Measurements from ENCODE around the gene CUL7. TPM values are rescaled to one million over a fixed set of nuclear protein-coding genes. Genes with fewer than 3 reads are reported as not detected.

Gene CUL7
- total RNA-seq, 1 experiment from 2014 or later, result 20.8 TPM

DNA sequence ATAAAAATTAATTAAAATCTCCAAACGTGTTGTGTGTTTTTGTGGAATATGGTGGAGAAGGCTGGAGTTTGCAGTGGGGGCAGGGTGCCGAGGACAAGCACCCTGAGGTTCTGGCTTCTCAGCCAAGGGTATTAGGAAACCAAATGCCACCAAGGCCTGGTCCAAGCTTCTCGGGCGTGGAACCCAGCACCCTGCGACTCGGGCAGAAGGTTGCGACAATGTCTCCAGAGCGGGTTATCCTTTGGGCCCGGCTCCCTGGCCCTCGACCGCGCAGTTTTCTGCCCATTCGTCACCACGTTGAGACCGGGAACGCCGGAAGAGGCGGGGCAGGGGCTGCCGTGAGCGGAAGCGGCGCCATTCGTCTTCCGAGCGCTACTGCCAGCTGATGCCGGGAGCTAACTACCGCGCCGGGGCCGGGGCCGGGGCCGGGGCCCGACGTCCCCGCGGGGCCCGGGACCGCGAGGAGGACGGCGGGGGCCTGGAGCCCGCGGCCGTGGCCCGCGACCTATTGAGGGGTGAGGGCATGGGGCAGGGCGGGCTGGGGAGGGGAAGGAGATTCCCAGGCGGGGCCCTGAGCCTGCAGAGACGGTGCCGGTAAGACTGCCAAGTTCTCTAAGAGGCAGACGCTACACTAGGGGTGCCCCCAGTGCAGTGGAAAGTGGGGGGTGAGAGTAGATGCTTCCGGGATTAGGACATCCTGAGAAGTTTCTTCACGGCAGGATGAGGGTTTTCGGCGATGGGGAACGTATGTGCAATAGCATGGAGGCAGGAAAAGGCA is 32.2 kb downstream of the CUL7 start, which contains the start of gene RRP36 (continued):
- TF ChIP-seq ZNF281 (CRISPR knock-in tag; IDR thresholded peaks at IDR 0.05) (peak; percentile 27; the same call in 1 of the 2 replicates), FOXK1 (CRISPR knock-in tag; IDR thresholded peaks at IDR 0.05) (0 out of 2 replicates have a peak, but pooled peaks have one; percentile 48), CREM (CRISPR knock-in tag; IDR thresholded peaks at IDR 0.05) (no peak), SMAD4 (CRISPR knock-in tag; IDR thresholded peaks at IDR 0.05) (no peak), JUN (CRISPR knock-in tag; IDR thresholded peaks at IDR 0.05) (no peak), CREB1 (CRISPR knock-in tag; IDR thresholded peaks at IDR 0.05) (no peak), IRF2 (CRISPR knock-in tag; IDR thresholded peaks at IDR 0.05; ENCODE audit: borderline replicate concordance, low read depth) (no peak), ERG (CRISPR knock-in tag; IDR thresholded peaks at IDR 0.05) (0 out of 2 replicates have a peak, but pooled peaks have one; percentile 55), ATF6 (CRISPR knock-in tag; IDR thresholded peaks at IDR 0.05) (no peak), ZNF416 (CRISPR knock-in tag; IDR thresholded peaks at IDR 0.05) (no peak), KAT7 (CRISPR knock-in tag; IDR thresholded peaks at IDR 0.05; ENCODE audit: borderline replicate concordance) (0 out of 2 replicates have a peak, but pooled peaks have one; percentile 45), NFYB (CRISPR knock-in tag; conservative IDR thresholded peaks at IDR 0.05; ENCODE audit: low read depth) (no peak), GABPB1 (CRISPR knock-in tag; IDR thresholded peaks at IDR 0.05) (peak; percentile 67), ZSCAN18 (CRISPR knock-in tag; IDR thresholded peaks at IDR 0.05) (no peak), ZNF138 (CRISPR knock-in tag; conservative IDR thresholded peaks at IDR 0.05) (no peak), SP1 (CRISPR knock-in tag; conservative IDR thresholded peaks at IDR 0.05) (peak; percentile 70), JAZF1 (CRISPR knock-in tag; IDR thresholded peaks at IDR 0.05) (no peak), SMAD3 (CRISPR knock-in tag; IDR thresholded peaks at IDR 0.05; ENCODE audit: borderline replicate concordance) (no peak), GTF2I (CRISPR knock-in tag; conservative IDR thresholded peaks at IDR 0.05) (no peak)
- TF ChIP-seq, protein P1, sequence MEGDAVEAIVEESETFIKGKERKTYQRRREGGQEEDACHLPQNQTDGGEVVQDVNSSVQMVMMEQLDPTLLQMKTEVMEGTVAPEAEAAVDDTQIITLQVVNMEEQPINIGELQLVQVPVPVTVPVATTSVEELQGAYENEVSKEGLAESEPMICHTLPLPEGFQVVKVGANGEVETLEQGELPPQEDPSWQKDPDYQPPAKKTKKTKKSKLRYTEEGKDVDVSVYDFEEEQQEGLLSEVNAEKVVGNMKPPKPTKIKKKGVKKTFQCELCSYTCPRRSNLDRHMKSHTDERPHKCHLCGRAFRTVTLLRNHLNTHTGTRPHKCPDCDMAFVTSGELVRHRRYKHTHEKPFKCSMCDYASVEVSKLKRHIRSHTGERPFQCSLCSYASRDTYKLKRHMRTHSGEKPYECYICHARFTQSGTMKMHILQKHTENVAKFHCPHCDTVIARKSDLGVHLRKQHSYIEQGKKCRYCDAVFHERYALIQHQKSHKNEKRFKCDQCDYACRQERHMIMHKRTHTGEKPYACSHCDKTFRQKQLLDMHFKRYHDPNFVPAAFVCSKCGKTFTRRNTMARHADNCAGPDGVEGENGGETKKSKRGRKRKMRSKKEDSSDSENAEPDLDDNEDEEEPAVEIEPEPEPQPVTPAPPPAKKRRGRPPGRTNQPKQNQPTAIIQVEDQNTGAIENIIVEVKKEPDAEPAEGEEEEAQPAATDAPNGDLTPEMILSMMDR (IDR thresholded peaks at IDR 0.05), result no peak
- TF ChIP-seq, protein P2, sequence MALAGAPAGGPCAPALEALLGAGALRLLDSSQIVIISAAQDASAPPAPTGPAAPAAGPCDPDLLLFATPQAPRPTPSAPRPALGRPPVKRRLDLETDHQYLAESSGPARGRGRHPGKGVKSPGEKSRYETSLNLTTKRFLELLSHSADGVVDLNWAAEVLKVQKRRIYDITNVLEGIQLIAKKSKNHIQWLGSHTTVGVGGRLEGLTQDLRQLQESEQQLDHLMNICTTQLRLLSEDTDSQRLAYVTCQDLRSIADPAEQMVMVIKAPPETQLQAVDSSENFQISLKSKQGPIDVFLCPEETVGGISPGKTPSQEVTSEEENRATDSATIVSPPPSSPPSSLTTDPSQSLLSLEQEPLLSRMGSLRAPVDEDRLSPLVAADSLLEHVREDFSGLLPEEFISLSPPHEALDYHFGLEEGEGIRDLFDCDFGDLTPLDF (CRISPR knock-in tag; IDR thresholded peaks at IDR 0.05), result no peak
